Measurements from ENCODE around the gene C1orf105. TPM values are rescaled to one million over a fixed set of nuclear protein-coding genes. Genes with fewer than 3 reads are reported as not detected.
"Not testable (repeated sequence)": the region's sequence is repeated elsewhere in the genome, so short reads cannot be mapped to it uniquely, and the experiment has no call there.

C1orf105 gene
- not detected in 2 replicates for total RNA-seq (2014; rRNA removed; shearing (Covaris generic))

- no peak for DNase-seq (ENCODE audit: low read depth)
Measured at GRCh38 chr1:172420385-172420784, at the start of gene C1orf105. Gene C1orf105, plus strand, starts transcription at chr1:172420685. Its CDS starts 201 bp downstream, at chr1:172420886.

- not testable (repeated sequence) for DNase-seq (ENCODE audit: low read depth)
Measured at GRCh38 chr1:172371646-172372045, 48.8 kb upstream of the C1orf105 start.

- DNase-seq (ENCODE audit: low read depth) = peak; percentile 32
Measured at GRCh38 chr1:172373864-172374263, 46.6 kb upstream of the C1orf105 start.

- DNase-seq (ENCODE audit: low read depth) = no peak
Measured at GRCh38 chr1:172375211-172375631, 45.3 kb upstream of the C1orf105 start.

- DNase-seq (ENCODE audit: low read depth) = no peak
Measured at GRCh38 chr1:172376431-172376830, 44.1 kb upstream of the C1orf105 start.

GRCh38 chr1:172377565-172377964 lies 42.9 kb upstream of the C1orf105 start:
- no peak for DNase-seq (ENCODE audit: low read depth)

GRCh38 chr1:172378109-172378760 lies 42.2 kb upstream of the C1orf105 start:
- no peak for DNase-seq (ENCODE audit: low read depth)

GRCh38 chr1:172380441-172381244 lies 39.8 kb upstream of the C1orf105 start:
- no peak for DNase-seq (ENCODE audit: low read depth)

GRCh38 chr1:172381946-172382345 lies 38.5 kb upstream of the C1orf105 start:
- no peak for DNase-seq (ENCODE audit: low read depth)

- no peak for DNase-seq (ENCODE audit: low read depth)
Measured at GRCh38 chr1:172382406-172382805, 38.1 kb upstream of the C1orf105 start.

- DNase-seq (ENCODE audit: low read depth) = no peak
Measured at GRCh38 chr1:172382990-172383389, 37.5 kb upstream of the C1orf105 start.

- DNase-seq (ENCODE audit: low read depth) = peak; percentile 61
Measured at GRCh38 chr1:172383536-172383935, 36.9 kb upstream of the C1orf105 start.

- no peak for DNase-seq (ENCODE audit: low read depth)
Measured at GRCh38 chr1:172384656-172385055, 35.8 kb upstream of the C1orf105 start.

GRCh38 chr1:172386046-172386445 lies 34.4 kb upstream of the C1orf105 start:
- DNase-seq (ENCODE audit: low read depth) = no peak

GRCh38 chr1:172388490-172388889 lies 32.0 kb upstream of the C1orf105 start:
- DNase-seq (ENCODE audit: low read depth) = no peak

- DNase-seq (ENCODE audit: low read depth) = no peak
Measured at GRCh38 chr1:172390301-172390682, 30.2 kb upstream of the C1orf105 start.

GRCh38 chr1:172390683-172391551 lies 29.6 kb upstream of the C1orf105 start:
- DNase-seq (ENCODE audit: low read depth) = no peak

GRCh38 chr1:172391976-172392375 lies 28.5 kb upstream of the C1orf105 start:
- no peak for DNase-seq (ENCODE audit: low read depth)

GRCh38 chr1:172393354-172393753 lies 27.1 kb upstream of the C1orf105 start:
- DNase-seq (ENCODE audit: low read depth) = no peak

GRCh38 chr1:172394141-172394751 lies 26.2 kb upstream of the C1orf105 start:
- peak; percentile 58 for DNase-seq (ENCODE audit: low read depth)

- DNase-seq (ENCODE audit: low read depth) = no peak
Measured at GRCh38 chr1:172394811-172395210, 25.7 kb upstream of the C1orf105 start.

GRCh38 chr1:172395576-172395975 lies 24.9 kb upstream of the C1orf105 start:
- DNase-seq (ENCODE audit: low read depth) = no peak

Data from M059J (cell line).